Measurements from ENCODE around the gene LRRC4C. TPM values are rescaled to one million over a fixed set of nuclear protein-coding genes. Genes with fewer than 3 reads are reported as not detected.

The LRRC4C gene
- total and polyA plus RNA-seq, 11 donors: 0.08 to 1.2 (median 0.48) TPM; not detected in 1

DNA sequence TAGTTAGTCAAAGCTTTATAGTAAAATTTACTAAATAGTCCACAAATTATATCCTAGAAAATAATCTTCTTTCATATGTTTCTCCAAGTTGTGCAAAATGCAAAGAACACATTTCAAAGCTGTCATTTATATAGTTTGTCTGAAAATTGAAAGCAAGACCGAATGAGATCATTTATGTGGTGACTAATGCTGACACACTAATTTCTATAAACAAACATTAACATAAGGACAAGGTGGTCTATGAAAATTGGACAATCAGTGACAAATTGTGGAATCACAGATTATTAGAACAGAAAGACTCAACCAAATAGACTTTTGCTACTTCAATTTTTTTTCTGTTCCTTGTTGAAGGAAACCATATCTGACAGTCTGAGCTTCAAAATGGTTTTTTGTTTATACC is 1056.1 kb downstream of the LRRC4C start:
- intact Hi-C loops (cut with DNase I): no loop called here
- ATAC-seq: no peak
- Histone ChIP-seq H3K4me1 (no peaks in the 10 kb centered on the region), H3K27me3 (no peaks in the 10 kb centered on the region), H3K27ac (no peak overlapping the region), H3K9me3 (peaks cover 0 to 4% (median 0%) of the 10 kb centered on the region in 12 donors), H3K36me3 (no peaks in the 10 kb centered on the region), H3K4me3 (no peak overlapping the region)
- WGBS, 4 donors: 34 to 48% (median 41%) methylated on average over 1 of the region's 1 CpG
- DNase-seq: no peak
- no peak for TF ChIP-seq POLR2A (IDR thresholded peaks at IDR 0.05)
- TF ChIP-seq, protein P1, sequence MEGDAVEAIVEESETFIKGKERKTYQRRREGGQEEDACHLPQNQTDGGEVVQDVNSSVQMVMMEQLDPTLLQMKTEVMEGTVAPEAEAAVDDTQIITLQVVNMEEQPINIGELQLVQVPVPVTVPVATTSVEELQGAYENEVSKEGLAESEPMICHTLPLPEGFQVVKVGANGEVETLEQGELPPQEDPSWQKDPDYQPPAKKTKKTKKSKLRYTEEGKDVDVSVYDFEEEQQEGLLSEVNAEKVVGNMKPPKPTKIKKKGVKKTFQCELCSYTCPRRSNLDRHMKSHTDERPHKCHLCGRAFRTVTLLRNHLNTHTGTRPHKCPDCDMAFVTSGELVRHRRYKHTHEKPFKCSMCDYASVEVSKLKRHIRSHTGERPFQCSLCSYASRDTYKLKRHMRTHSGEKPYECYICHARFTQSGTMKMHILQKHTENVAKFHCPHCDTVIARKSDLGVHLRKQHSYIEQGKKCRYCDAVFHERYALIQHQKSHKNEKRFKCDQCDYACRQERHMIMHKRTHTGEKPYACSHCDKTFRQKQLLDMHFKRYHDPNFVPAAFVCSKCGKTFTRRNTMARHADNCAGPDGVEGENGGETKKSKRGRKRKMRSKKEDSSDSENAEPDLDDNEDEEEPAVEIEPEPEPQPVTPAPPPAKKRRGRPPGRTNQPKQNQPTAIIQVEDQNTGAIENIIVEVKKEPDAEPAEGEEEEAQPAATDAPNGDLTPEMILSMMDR (IDR thresholded peaks at IDR 0.05): no peak

DNA sequence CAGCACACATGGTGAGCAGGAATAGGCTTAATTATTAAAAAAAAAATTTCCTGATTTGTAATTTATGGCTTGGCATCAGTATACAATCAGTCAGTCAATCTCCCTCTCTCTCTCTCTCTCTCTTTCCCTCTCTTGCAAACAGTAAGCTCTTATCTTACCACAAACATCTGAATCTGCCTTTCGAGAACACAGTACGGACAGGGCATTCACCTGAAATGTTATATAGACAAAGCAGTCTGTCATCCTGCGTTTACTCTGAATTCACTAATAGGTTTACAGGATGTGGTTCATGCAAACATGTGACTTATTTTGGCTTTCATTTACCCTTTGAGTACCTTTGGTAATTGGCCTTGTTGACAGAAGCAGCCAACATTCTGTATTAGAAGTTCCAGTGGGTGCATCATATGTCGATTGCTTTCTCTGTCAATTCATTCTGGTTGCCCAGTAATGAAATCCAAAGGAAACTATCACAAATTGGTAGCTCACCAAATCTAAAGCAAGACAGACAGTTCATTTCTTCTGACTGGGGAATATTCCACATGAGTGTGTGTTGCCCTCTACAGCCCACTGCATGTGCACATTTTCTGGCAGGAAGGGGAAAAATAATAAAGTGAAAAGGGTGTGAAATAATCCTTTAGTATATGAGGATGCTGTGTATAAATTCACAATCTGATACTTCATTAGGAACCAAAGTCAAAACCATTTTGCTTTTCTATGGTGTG is 1058.2 kb downstream of the LRRC4C start:
- WGBS, 4 donors: 25 to 51% (median 29%) methylated on average over 4 of the region's 4 CpGs
- TF ChIP-seq, protein P1 (IDR thresholded peaks at IDR 0.05): no peak
- no peak for TF ChIP-seq POLR2A (IDR thresholded peaks at IDR 0.05)
- no peaks in the 10 kb centered on the region for H3K36me3 ChIP-seq
- H3K9me3 ChIP-seq: peaks cover 0 to 4% (median 0%) of the 10 kb centered on the region in 12 donors
- no peak overlapping the region for H3K27ac ChIP-seq
- no peaks in the 10 kb centered on the region for H3K4me1 ChIP-seq
- ATAC-seq: no peak
- intact Hi-C loops (cut with DNase I): no loop called here
- H3K4me3 ChIP-seq: no peak overlapping the region
- no peaks in the 10 kb centered on the region for H3K27me3 ChIP-seq
- DNase-seq: no peak

DNA sequence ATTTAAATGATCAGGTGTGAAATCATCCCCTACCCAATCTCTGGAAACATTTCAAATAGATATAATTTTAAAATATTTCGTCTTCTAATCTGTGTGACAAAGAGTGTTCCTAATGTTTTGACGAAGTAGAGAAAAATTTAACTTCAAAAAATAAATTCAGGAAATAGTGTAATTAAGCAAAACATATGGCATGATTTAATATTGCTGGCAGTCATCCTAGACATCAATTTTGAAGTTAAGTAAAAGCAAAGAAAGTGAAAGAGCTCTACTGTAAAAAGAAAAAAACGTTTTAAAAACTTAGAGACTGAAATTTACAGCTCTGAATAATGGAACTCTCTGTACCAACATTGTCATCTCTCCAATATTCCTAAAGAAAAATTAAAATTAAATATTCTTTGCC is 1062.3 kb downstream of the LRRC4C start:
- DNase-seq: no peak
- Histone ChIP-seq H3K27me3 (no peaks in the 10 kb centered on the region), H3K27ac (no peak overlapping the region), H3K4me1 (no peaks in the 10 kb centered on the region), H3K36me3 (no peaks in the 10 kb centered on the region), H3K4me3 (no peak overlapping the region), H3K9me3 (peaks cover 0 to 4% (median 0%) of the 10 kb centered on the region in 12 donors)
- intact Hi-C loops (cut with DNase I): no loop called here
- ATAC-seq: no peak
- WGBS, 4 donors: 20 to 38% (median 30%) methylated on average over 3 of the region's 3 CpGs
- TF ChIP-seq POLR2A (IDR thresholded peaks at IDR 0.05): no peak
- TF ChIP-seq, protein P1 (IDR thresholded peaks at IDR 0.05): no peak

DNA sequence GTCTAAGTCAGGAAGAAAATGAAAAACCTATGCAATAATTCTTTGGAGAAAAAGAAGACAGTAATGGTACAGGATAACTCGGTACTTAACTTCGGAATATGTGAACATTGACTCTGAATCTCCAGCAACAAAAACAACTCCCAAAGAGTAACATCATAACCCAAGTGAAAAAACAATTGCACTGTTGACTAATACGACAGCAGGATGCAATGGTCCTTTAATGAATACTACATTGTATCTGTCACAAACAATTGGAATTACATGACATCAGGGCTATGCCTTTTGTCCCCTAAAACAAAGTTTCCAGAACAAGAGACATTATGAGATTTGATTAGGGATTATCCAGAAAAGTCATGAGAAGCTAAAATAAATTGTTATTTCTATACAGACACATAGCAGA is 1065.9 kb downstream of the LRRC4C start:
- H3K4me1 ChIP-seq: no peaks in the 10 kb centered on the region
- TF ChIP-seq POLR2A (IDR thresholded peaks at IDR 0.05): no peak
- TF ChIP-seq, protein P1 (IDR thresholded peaks at IDR 0.05): no peak
- DNase-seq (no peak), ATAC-seq (no peak)
- 78 to 81% (median 78%) methylated on average over 3 of the region's 3 CpGs for WGBS, 4 donors
- no peak overlapping the region for H3K4me3 ChIP-seq
- no peaks in the 10 kb centered on the region for H3K36me3 ChIP-seq
- H3K27me3 ChIP-seq: no peaks in the 10 kb centered on the region
- peaks cover 0 to 4% (median 0%) of the 10 kb centered on the region in 12 donors for H3K9me3 ChIP-seq
- intact Hi-C loops (cut with DNase I): no loop called here
- H3K27ac ChIP-seq: no peak overlapping the region

Measured in heart left ventricle (tissue), 16 donors.